PC-9 (cell line): ENCODE data around the gene PPP4R1.

Experiments used
- EZH2 ChIP-seq: fragments of 200-600 bp; sonication (generic); IDR thresholded peaks from 2 replicates; pipeline ENCODE4 v1.8.0; 2017; ENCODE audit warnings: antibody characterized with exemption, low read depth
- TF ChIP-seq, protein P1 (sequence below): fragments of 200-600 bp; sonication (generic); conservative IDR thresholded peaks from 2 replicates; pipeline ENCODE4 v1.6.1; 2017; ENCODE audit warnings: mixed run types, antibody characterized with exemption, mild to moderate bottlenecking, moderate library complexity

DNA sequence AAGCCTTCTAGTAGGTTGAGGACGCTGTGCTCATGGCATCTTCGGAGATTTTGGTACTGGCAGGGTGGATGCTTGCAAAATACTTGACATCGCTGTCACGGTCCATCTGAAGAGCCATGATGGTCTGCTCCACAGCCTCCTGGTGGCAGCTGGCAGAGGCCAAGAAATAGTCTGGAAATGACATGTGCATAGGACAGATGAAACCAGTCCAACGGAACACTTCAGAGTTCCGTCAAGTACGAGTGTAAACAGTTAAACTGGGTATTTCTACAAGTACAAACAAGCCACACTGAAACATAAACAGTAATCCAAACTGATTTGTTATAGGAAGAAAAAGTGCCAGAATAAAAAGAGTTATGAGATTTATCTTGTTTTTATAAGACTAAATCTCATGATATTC is 66.6 kb downstream of the PPP4R1 start:
- TF ChIP-seq, protein P1, sequence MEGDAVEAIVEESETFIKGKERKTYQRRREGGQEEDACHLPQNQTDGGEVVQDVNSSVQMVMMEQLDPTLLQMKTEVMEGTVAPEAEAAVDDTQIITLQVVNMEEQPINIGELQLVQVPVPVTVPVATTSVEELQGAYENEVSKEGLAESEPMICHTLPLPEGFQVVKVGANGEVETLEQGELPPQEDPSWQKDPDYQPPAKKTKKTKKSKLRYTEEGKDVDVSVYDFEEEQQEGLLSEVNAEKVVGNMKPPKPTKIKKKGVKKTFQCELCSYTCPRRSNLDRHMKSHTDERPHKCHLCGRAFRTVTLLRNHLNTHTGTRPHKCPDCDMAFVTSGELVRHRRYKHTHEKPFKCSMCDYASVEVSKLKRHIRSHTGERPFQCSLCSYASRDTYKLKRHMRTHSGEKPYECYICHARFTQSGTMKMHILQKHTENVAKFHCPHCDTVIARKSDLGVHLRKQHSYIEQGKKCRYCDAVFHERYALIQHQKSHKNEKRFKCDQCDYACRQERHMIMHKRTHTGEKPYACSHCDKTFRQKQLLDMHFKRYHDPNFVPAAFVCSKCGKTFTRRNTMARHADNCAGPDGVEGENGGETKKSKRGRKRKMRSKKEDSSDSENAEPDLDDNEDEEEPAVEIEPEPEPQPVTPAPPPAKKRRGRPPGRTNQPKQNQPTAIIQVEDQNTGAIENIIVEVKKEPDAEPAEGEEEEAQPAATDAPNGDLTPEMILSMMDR: no peak
- TF ChIP-seq EZH2: no peak
